ENCODE results near the gene BLTP3B. TPM values are rescaled to one million over a fixed set of nuclear protein-coding genes. Genes with fewer than 3 reads are reported as not detected.

BLTP3B gene
- total and polyA plus RNA-seq, 11 donors: 3.7 to 22.4 (median 16.2) TPM

DNA sequence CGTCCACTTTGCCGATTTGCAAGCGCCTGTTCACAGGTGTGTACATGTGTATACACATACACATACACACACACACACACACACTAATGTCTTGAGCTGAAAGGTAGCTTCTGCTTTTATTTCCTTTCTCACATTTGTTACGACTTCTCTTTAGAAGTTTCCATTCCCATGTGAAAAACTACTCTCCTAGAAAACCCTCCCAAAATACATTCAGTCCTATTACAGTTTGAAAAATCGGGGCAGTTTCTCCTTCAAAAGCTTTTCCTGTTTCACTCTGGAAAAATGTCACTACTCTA is 3.9 kb downstream of the BLTP3B start:
- DNase-seq (no peak), ATAC-seq (no peak)
- Histone ChIP-seq H3K4me1 (peaks cover 0 to 68% (median 25%) of the 10 kb centered on the region in 12 donors), H3K9me3 (no peaks in the 10 kb centered on the region), H3K27me3 (no peaks in the 10 kb centered on the region), H3K27ac (peak overlapping the region in 2 of 12 donors; percentile 3 to 75), H3K4me3 (peak overlapping the region in 2 of 12 donors; percentile 6 to 33), H3K36me3 (no peaks in the 10 kb centered on the region)
- WGBS, 4 donors: 72 to 82% (median 74%) methylated on average over 5 of the region's 5 CpGs
- TF ChIP-seq CTCF (IDR thresholded peaks at IDR 0.05): no peak
- TF ChIP-seq POLR2A (IDR thresholded peaks at IDR 0.05): no peak
- intact Hi-C loops (cut with DNase I): no loop called here

GRCh38 chr12:100138048-100138802 is 4.4 kb downstream of the BLTP3B start:
- H3K27me3 ChIP-seq: no peaks in the 10 kb centered on the region
- peak overlapping the region in 3 of 12 donors; percentile 6 to 33 (median 11) for H3K4me3 ChIP-seq
- no peak for ATAC-seq
- H3K4me1 ChIP-seq: peaks cover 0 to 69% (median 22%) of the 10 kb centered on the region in 12 donors
- DNase-seq: no peak
- WGBS, 4 donors: 36 to 41% (median 38%) methylated on average over 6 of the region's 6 CpGs
- no peaks in the 10 kb centered on the region for H3K9me3 ChIP-seq
- TF ChIP-seq POLR2A (IDR thresholded peaks at IDR 0.05) (no peak), CTCF (IDR thresholded peaks at IDR 0.05) (peak in 7 of 12 donors; percentile 19 to 49 (median 26))
- intact Hi-C loops (cut with DNase I): no loop called here
- peak overlapping the region in 2 of 12 donors; percentile 3 to 75 for H3K27ac ChIP-seq
- no peaks in the 10 kb centered on the region for H3K36me3 ChIP-seq

DNA sequence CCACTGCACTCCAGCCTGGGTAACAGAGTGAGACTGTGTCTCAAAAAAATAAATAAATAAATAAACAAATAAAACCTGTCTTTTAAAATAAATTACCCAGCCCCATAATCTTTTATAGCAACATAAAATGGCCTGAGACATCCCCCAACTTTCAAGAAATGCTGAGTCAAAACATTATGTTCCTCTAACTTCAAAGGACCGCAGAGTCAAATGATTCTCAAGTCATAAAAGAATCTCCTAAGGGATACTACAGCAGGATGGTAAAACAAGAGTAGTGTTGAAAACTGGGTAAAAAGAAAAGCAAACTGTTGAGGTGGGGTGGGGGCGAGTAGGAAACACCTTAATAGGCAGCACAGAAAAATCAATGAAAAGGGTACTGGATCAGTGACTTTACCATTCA is 9.5 kb downstream of the BLTP3B start:
- Histone ChIP-seq H3K4me3 (no peak overlapping the region), H3K4me1 (peaks cover 0 to 49% (median 16%) of the 10 kb centered on the region in 12 donors), H3K27me3 (no peaks in the 10 kb centered on the region), H3K9me3 (peaks cover 0 to 10% (median 0%) of the 10 kb centered on the region in 12 donors), H3K36me3 (no peaks in the 10 kb centered on the region), H3K27ac (no peak overlapping the region)
- WGBS, 4 donors: 92 to 95% (median 93%) methylated on average over 2 of the region's 2 CpGs
- TF ChIP-seq CTCF (IDR thresholded peaks at IDR 0.05): no peak
- no peak for TF ChIP-seq POLR2A (IDR thresholded peaks at IDR 0.05)
- DNase-seq: no peak
- intact Hi-C loops (cut with DNase I): no loop called here
- ATAC-seq: no peak

DNA sequence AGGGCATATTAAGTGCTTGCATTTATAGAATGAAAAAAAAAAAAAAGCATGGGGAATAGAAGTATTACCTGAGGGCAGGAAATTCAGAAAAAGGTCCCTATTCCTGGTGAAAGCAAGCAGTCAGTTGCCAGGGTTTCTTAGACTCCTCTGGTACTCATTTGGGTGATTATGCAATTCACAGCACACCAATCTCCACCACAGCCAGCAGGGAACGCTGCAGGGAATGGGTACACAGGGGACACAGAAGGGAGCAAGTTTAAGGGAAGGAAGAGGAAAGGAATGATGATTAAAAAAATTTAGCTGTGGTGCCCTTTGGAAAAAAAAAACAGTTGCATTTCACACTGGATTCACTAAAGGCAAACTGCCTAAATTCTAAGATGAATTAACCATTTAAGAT is 14.2 kb downstream of the BLTP3B start:
- H3K4me3 ChIP-seq: no peak overlapping the region
- intact Hi-C loops (cut with DNase I): no loop called here
- H3K9me3 ChIP-seq: peaks cover 0 to 10% (median 0%) of the 10 kb centered on the region in 12 donors
- 9 to 33% (median 28%) methylated on average over 1 of the region's 1 CpG for WGBS, 4 donors
- peak overlapping the region in 3 of 12 donors; percentile 32 to 73 (median 46) for H3K27ac ChIP-seq
- TF ChIP-seq CTCF (IDR thresholded peaks at IDR 0.05): peak in 8 of 12 donors; percentile 4 to 46 (median 14)
- no peak for TF ChIP-seq POLR2A (IDR thresholded peaks at IDR 0.05)
- no peaks in the 10 kb centered on the region for H3K27me3 ChIP-seq
- DNase-seq (peak in 2 of 5 donors; percentile 30 to 61), ATAC-seq (peak in 3 of 4 donors; percentile 77 to 92 (median 83))
- no peaks in the 10 kb centered on the region for H3K36me3 ChIP-seq
- H3K4me1 ChIP-seq: peaks cover 0 to 38% (median 19%) of the 10 kb centered on the region in 12 donors
